H9 (cell line): ENCODE measurements around the gene AKT3. TPM values are rescaled to one million over a fixed set of nuclear protein-coding genes. Genes with fewer than 3 reads are reported as not detected.

Source experiments
- DNase-seq: peaks from one replicate; pipeline ENCODE4 v3.0.0-alpha.2; 2017
- H2AFZ ChIP-seq: one replicate; pipeline ENCODE4 v1.6.1; 2013; ENCODE audit warnings: mild to moderate bottlenecking, low read length, control low read depth, moderate library complexity
- H2AK5ac ChIP-seq: 2 replicates; pipeline ENCODE4 v1.6.1; 2013; ENCODE audit warnings: low read length, control low read depth, mixed read lengths; ENCODE audit not compliant: insufficient read length
- H2BK120ac ChIP-seq: one replicate; pipeline ENCODE4 v1.6.1; 2013; ENCODE audit warnings: low read depth, mild to moderate bottlenecking, low read length, control low read depth, inconsistent platforms; ENCODE audit not compliant: poor library complexity, severe bottlenecking
- H2BK12ac ChIP-seq: 2 replicates; pipeline ENCODE4 v1.6.1; 2013; ENCODE audit warnings: low read length, control low read depth, mixed read lengths, low read depth; ENCODE audit not compliant: insufficient read length
- H2BK15ac ChIP-seq: 2 replicates; pipeline ENCODE4 v1.6.1; 2013; ENCODE audit warnings: low read depth, low read length, control low read depth
- H2BK20ac ChIP-seq: one replicate; pipeline ENCODE4 v1.6.1; 2013; ENCODE audit warnings: low read depth, mild to moderate bottlenecking, low read length, control low read depth, inconsistent platforms; ENCODE audit not compliant: poor library complexity, severe bottlenecking
- H2BK5ac ChIP-seq: 2 replicates; pipeline ENCODE4 v1.6.1; 2013; ENCODE audit warnings: low read length, control low read depth, mixed read lengths; ENCODE audit not compliant: insufficient read length
- H3K14ac ChIP-seq: 2 replicates; pipeline ENCODE4 v1.6.1; 2013; ENCODE audit warnings: low read length, control low read depth; ENCODE audit not compliant: insufficient read depth
- H3K18ac ChIP-seq: 2 replicates; pipeline ENCODE4 v1.6.1; 2013; ENCODE audit warnings: low read depth, mild to moderate bottlenecking, mixed read lengths, low read length, control low read depth; ENCODE audit not compliant: insufficient read length
- H3K23ac ChIP-seq: 2 replicates; pipeline ENCODE4 v1.6.1; 2013; ENCODE audit warnings: low read length, control low read depth, mixed read lengths, low read depth; ENCODE audit not compliant: insufficient read length
- H3K23me2 ChIP-seq: 2 replicates; pipeline ENCODE4 v1.6.1; 2013; ENCODE audit warnings: low read depth, mild to moderate bottlenecking, mixed read lengths, low read length, control low read depth; ENCODE audit not compliant: insufficient read length, poor library complexity, severe bottlenecking
- H3K27ac ChIP-seq: 2 replicates; pipeline ENCODE4 v1.5.1; 2013; ENCODE audit warnings: low read length, control low read depth, mixed read lengths, low read depth; ENCODE audit not compliant: insufficient read length
- H3K27me3 ChIP-seq: 2 replicates; pipeline ENCODE4 v1.6.1; 2013; ENCODE audit warnings: low read length, control low read depth, inconsistent platforms; ENCODE audit not compliant: insufficient read depth
- H3K4ac ChIP-seq: 2 replicates; pipeline ENCODE4 v1.6.1; 2013; ENCODE audit warnings: low read depth, mild to moderate bottlenecking, control low read depth, inconsistent platforms, low read length, moderate library complexity
- H3K4me1 ChIP-seq: 2 replicates; pipeline ENCODE4 v1.6.1; 2013; ENCODE audit warnings: low read length, control low read depth, inconsistent platforms; ENCODE audit not compliant: insufficient read depth
- H3K4me2 ChIP-seq: 2 replicates; pipeline ENCODE4 v1.6.1; 2013; ENCODE audit warnings: low read length, control low read depth, mixed read lengths; ENCODE audit not compliant: insufficient read length, insufficient read depth
- H3K56ac ChIP-seq: 2 replicates; pipeline ENCODE4 v1.6.1; 2013; ENCODE audit warnings: low read depth, mild to moderate bottlenecking, mixed read lengths, low read length, control low read depth; ENCODE audit not compliant: insufficient read length
- H3K79me1 ChIP-seq: 2 replicates; pipeline ENCODE4 v1.6.1; 2013; ENCODE audit warnings: low read depth, mild to moderate bottlenecking, moderate library complexity, low read length, control low read depth, inconsistent platforms; ENCODE audit not compliant: insufficient read depth, poor library complexity, severe bottlenecking
- H3K79me2 ChIP-seq: 2 replicates; pipeline ENCODE4 v1.6.1; 2013; ENCODE audit warnings: low read length, control low read depth, inconsistent platforms; ENCODE audit not compliant: insufficient read depth
- H3K9ac ChIP-seq: 2 replicates; pipeline ENCODE4 v1.6.1; 2013; ENCODE audit warnings: low read length, control low read depth, mixed read lengths; ENCODE audit not compliant: insufficient read length; ENCODE audit errors: extremely low read depth
- H3K9me3 ChIP-seq: one replicate; pipeline ENCODE4 v1.6.1; 2013; ENCODE audit warnings: low read depth, low read length, inconsistent platforms; ENCODE audit not compliant: control insufficient read depth
- H3T11ph ChIP-seq: one replicate; pipeline ENCODE4 v1.6.1; 2013; ENCODE audit warnings: mild to moderate bottlenecking, low read length, control low read depth, inconsistent platforms
- H4K20me1 ChIP-seq: one replicate; pipeline ENCODE4 v1.6.1; 2013; ENCODE audit not compliant: control insufficient read depth, insufficient read length, insufficient read depth
- H4K5ac ChIP-seq: 2 replicates; pipeline ENCODE4 v1.6.1; 2013; ENCODE audit warnings: low read depth, mild to moderate bottlenecking, mixed read lengths, low read length, control low read depth; ENCODE audit not compliant: insufficient read length
- H4K8ac ChIP-seq: replicated peaks from 2 replicates; pipeline ENCODE4 v1.6.1; 2013; ENCODE audit warnings: low read length, control low read depth, mixed read lengths, low read depth; ENCODE audit not compliant: insufficient read length
- H4K91ac ChIP-seq: 2 replicates; pipeline ENCODE4 v1.6.1; 2013; ENCODE audit warnings: low read depth, mild to moderate bottlenecking, moderate library complexity, mixed read lengths, low read length, control low read depth; ENCODE audit not compliant: insufficient read length
- H3K27ac Mint-ChIP-seq, 3 experiments: 2 replicates in 2 of 3; 3 replicates in 1 of 3; pipeline ENCODE4 v1.8.0; 2020 to 2021; ENCODE audit warnings: mixed read lengths in 3 of 3, mild to moderate bottlenecking in 1 of 3, moderate library complexity in 1 of 3
- H3K27me3 Mint-ChIP-seq: 2 replicates; pipeline ENCODE4 v1.8.0; 2021; ENCODE audit warnings: low read depth, mild to moderate bottlenecking, moderate library complexity, mixed read lengths
- H3K36me3 Mint-ChIP-seq, 3 experiments: 2 replicates in 2 of 3; 3 replicates in 1 of 3; pipeline ENCODE4 v1.8.0; 2020 to 2021; ENCODE audit warnings: low read depth in 3 of 3, mixed read lengths in 3 of 3; ENCODE audit not compliant: insufficient read depth in 1 of 3
- H3K4me1 Mint-ChIP-seq, 2 experiments: 2 replicates each; pipeline ENCODE4 v1.8.0; 2020; ENCODE audit warnings: mixed read lengths in 2 of 2
- H3K4me3 Mint-ChIP-seq, 2 experiments: 2 replicates in 1 of 2; 3 replicates in 1 of 2; pipeline ENCODE4 v1.8.0; 2020 to 2021; ENCODE audit warnings: mild to moderate bottlenecking in 2 of 2, mixed read lengths in 2 of 2, moderate library complexity in 1 of 2
- H3K9me3 Mint-ChIP-seq, 2 experiments: 2 replicates in 1 of 2; 3 replicates in 1 of 2; pipeline ENCODE4 v1.8.0; 2020; ENCODE audit warnings: mild to moderate bottlenecking in 2 of 2, mixed read lengths in 2 of 2, moderate library complexity in 1 of 2
- CTCF ChIP-seq: fragments of 200-600 bp; sonication (generic); conservative IDR thresholded peaks from 3 replicates; pipeline ENCODE4 v1.8.0; 2021; ENCODE audit warnings: antibody characterized with exemption, mild to moderate bottlenecking
- WGBS: extraction: QIAGEN DNeasy Blood & Tissue Kit; methylation state at CpG from one replicate; pipeline ENCODE4 v1.1.7; 2013; ENCODE audit warnings: missing lambda C conversion rate, low lambda C conversion rate, mixed read lengths; ENCODE audit not compliant: insufficient read length; ENCODE audit errors: extremely low coverage; 5-methylcytosine and 5-hydroxymethylcytosine counted together
- total RNA-seq: library from RNA; stranded (reverse); gene quantifications from 2 replicates; pipeline ENCODE4 v1.2.1, GENCODE V29; 2021

The AKT3 gene
- total RNA-seq, 1 experiment from 2014 or later = 27.8 TPM

GRCh38 chr1:243487649-243488227 is 362.3 kb downstream of the AKT3 start:
- Histone ChIP-seq H2AFZ (no peak overlapping the region), H2BK20ac (no peak overlapping the region), H3K79me1 (no peaks in the 10 kb centered on the region), H3K27ac (no peak overlapping the region), H2AK5ac (no peak overlapping the region), H3K56ac (no peak overlapping the region), H3K4me2 (no peak overlapping the region), H3K9ac (no peak overlapping the region), H2BK5ac (no peak overlapping the region), H2BK12ac (no peak overlapping the region), H3K27me3 (no peaks in the 10 kb centered on the region; the same call in 1 of the 2 replicates), H3K14ac (no peak overlapping the region; the same call in 1 of the 2 replicates), H3T11ph (no peak overlapping the region), H4K91ac (no peak overlapping the region), H3K4me1 (peaks cover 10% of the 10 kb centered on the region; the same call in 1 of the 2 replicates), H2BK15ac (no peak overlapping the region; the same call in 1 of the 2 replicates), H2BK120ac (no peak overlapping the region), H3K18ac (no peak overlapping the region), H3K79me2 (no peaks in the 10 kb centered on the region), H4K8ac (no peak overlapping the region), H3K4ac (no peak overlapping the region), H4K20me1 (no peaks in the 10 kb centered on the region), H3K23me2 (peaks cover 7% of the 10 kb centered on the region), H4K5ac (no peak overlapping the region), H3K23ac (no peak overlapping the region), H3K9me3 (no peaks in the 10 kb centered on the region)
- no CpG with 5 or more reads among the region's 40 CpGs for WGBS
- H3K27ac Mint-ChIP-seq = peak overlapping the region in 1 of 3 experiments; percentile 76; a peak in 1 of 7 replicates
- H3K27me3 Mint-ChIP-seq = peaks cover 9% of the 10 kb centered on the region
- H3K4me3 Mint-ChIP-seq = peak overlapping the region in 1 of 2 experiments; percentile 19; a peak in 1 of 5 replicates
- peaks cover 0 to 1% (median under 1%) of the 10 kb centered on the region in 3 experiments; a peak in 4 of 7 replicates for H3K36me3 Mint-ChIP-seq
- peaks cover 0 to under 1% of the 10 kb centered on the region in 2 experiments; a peak in 1 of 5 replicates for H3K9me3 Mint-ChIP-seq
- peak; percentile 92 for DNase-seq
- peaks cover 55 to 57% of the 10 kb centered on the region in 2 experiments for H3K4me1 Mint-ChIP-seq
- no peak for TF ChIP-seq CTCF
